Endothelial cell of umbilical vein (primary cell): ENCODE measurements around the gene ALG1L2.
"Not testable (repeated sequence)": the region's sequence is repeated elsewhere in the genome, so short reads cannot be mapped to it uniquely, and the experiment has no call there.

Source experiments
- CTCF ChIP-seq, 2 donors: IDR thresholded peaks; 1 replicate in 1 of 2; 2 replicates in 1 of 2; pipeline ENCODE4 v1.5.1; 2011; ENCODE audit warnings: low read length in 2 of 2, mild to moderate bottlenecking in 2 of 2, moderate library complexity in 2 of 2, control low read depth in 1 of 2, inconsistent platforms in 1 of 2, low read depth in 1 of 2; ENCODE audit not compliant: insufficient read depth in 1 of 2; ENCODE audit errors: extremely low read depth in 1 of 2
- EZH2 ChIP-seq: IDR thresholded peaks from 2 replicates; pipeline ENCODE4 v1.6.1; 2012; ENCODE audit warnings: borderline replicate concordance, low read depth, mild to moderate bottlenecking, moderate library complexity, low read length, inconsistent platforms; ENCODE audit not compliant: severe bottlenecking
- FOS ChIP-seq: IDR thresholded peaks from 2 replicates; pipeline ENCODE4 v1.6.1; 2011; ENCODE audit warnings: mild to moderate bottlenecking, low read length, moderate library complexity, borderline replicate concordance; ENCODE audit not compliant: insufficient read depth
- MYC ChIP-seq: IDR thresholded peaks from one replicate; pipeline ENCODE4 v1.6.1; 2011; ENCODE audit warnings: mild to moderate bottlenecking, low read depth, low read length
- POLR2A ChIP-seq: IDR thresholded peaks from 2 replicates; pipeline ENCODE4 v1.6.1; 2012; ENCODE audit warnings: low read depth, mild to moderate bottlenecking, control low read depth, low read length
- TF ChIP-seq, protein P1 (sequence below): IDR thresholded peaks from 2 replicates; pipeline ENCODE4 v1.6.1; 2011; ENCODE audit not compliant: insufficient read depth, insufficient read length

GRCh38 chr3:130122891-130123775 is 41.5 kb downstream of the ALG1L2 start:
- TF ChIP-seq POLR2A; CTCF (IDR thresholded peaks at IDR 0.05; ENCODE audit: extremely low read depth in 1 of 2, insufficient read depth in 1 of 2, low read depth in 1 of 2, low read length in 2 of 2); MYC; EZH2; FOS: not testable (repeated sequence)
- TF ChIP-seq, protein P1, sequence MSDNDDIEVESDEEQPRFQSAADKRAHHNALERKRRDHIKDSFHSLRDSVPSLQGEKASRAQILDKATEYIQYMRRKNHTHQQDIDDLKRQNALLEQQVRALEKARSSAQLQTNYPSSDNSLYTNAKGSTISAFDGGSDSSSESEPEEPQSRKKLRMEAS, result not testable (repeated sequence)
